Hepatic stellate cell (primary cell): Measurements from ENCODE around the gene TMEM205.
"Not testable (repeated sequence)": the region's sequence is repeated elsewhere in the genome, so short reads cannot be mapped to it uniquely, and the experiment has no call there.

ENCODE experiments used
- DNase-seq: peaks from one replicate; pipeline ENCODE4 v3.0.0; 2011; ENCODE audit warnings: low spot score

The TMEM205 gene

GRCh38 chr19:11373166-11373884 is 27.3 kb upstream of the TMEM205 start:
- DNase-seq = peak; percentile 63

- DNase-seq = no peak
These were observed 24.7 kb upstream of the TMEM205 start for GRCh38 chr19:11370744-11371143.

- DNase-seq = no peak
These were observed 21.5 kb upstream of the TMEM205 start for GRCh38 chr19:11367528-11367927.

- DNase-seq = no peak
These were observed 19.6 kb upstream of the TMEM205 start for GRCh38 chr19:11365557-11366117.

GRCh38 chr19:11364935-11365334 is 18.9 kb upstream of the TMEM205 start:
- DNase-seq = no peak

- no peak for DNase-seq
These were observed 18.3 kb upstream of the TMEM205 start for GRCh38 chr19:11364296-11364904.

- no peak for DNase-seq
These were observed 17.8 kb upstream of the TMEM205 start for GRCh38 chr19:11363881-11364280.

- no peak for DNase-seq
These were observed 16.0 kb upstream of the TMEM205 start for GRCh38 chr19:11361771-11362731.

GRCh38 chr19:11361037-11361770 is 15.1 kb upstream of the TMEM205 start:
- no peak for DNase-seq

GRCh38 chr19:11359421-11359820 is 13.4 kb upstream of the TMEM205 start:
- DNase-seq = no peak

- DNase-seq = no peak
These were observed 10.8 kb upstream of the TMEM205 start for GRCh38 chr19:11356676-11357550.

- no peak for DNase-seq
These were observed 10.0 kb upstream of the TMEM205 start for GRCh38 chr19:11356074-11356397.

- peak; percentile 95 for DNase-seq
These were observed 9.3 kb upstream of the TMEM205 start, which contains the start of gene PLPPR2 for GRCh38 chr19:11355160-11356073. PLPPR2 (plus strand) TSS chr19:11355432; CDS start chr19:11357674, 2,242 bp downstream.

- not testable (repeated sequence) for DNase-seq
These were observed 8.0 kb upstream of the TMEM205 start for GRCh38 chr19:11354102-11354501.

GRCh38 chr19:11349171-11349570 is 3.1 kb upstream of the TMEM205 start:
- no peak for DNase-seq

GRCh38 chr19:11347546-11348039 is 1.5 kb upstream of the TMEM205 start:
- DNase-seq = no peak

- DNase-seq = no peak
These were observed 805 bp downstream of the TMEM205 start for GRCh38 chr19:11345122-11345803.

GRCh38 chr19:11342429-11342828 is 3.6 kb downstream of the TMEM205 start:
- no peak for DNase-seq

- not testable (repeated sequence) for DNase-seq
These were observed 6.0 kb downstream of the TMEM205 start for GRCh38 chr19:11340099-11340467.
